GM18508 (cell line): ENCODE results near the gene SLC1A1.
"Not testable (repeated sequence)": the region's sequence is repeated elsewhere in the genome, so short reads cannot be mapped to it uniquely, and the experiment has no call there.

Source experiments
- ATAC-seq: cut with Tn5 transposase; IDR thresholded peaks from one replicate; pipeline ENCODE4 v1.9.1; 2021; ENCODE audit warnings: moderate number of reproducible peaks; ENCODE audit not compliant: insufficient read depth, unreplicated experiment

Gene SLC1A1

GRCh38 chr9:4538107-4538506 is 47.8 kb downstream of the SLC1A1 start:
- no peak for ATAC-seq

GRCh38 chr9:4538621-4539020 is 48.4 kb downstream of the SLC1A1 start:
- no peak for ATAC-seq

GRCh38 chr9:4540425-4540824 is 50.2 kb downstream of the SLC1A1 start:
- no peak for ATAC-seq

- ATAC-seq = no peak
These were observed 51.0 kb downstream of the SLC1A1 start for GRCh38 chr9:4541281-4541680.

- ATAC-seq = no peak
These were observed 51.6 kb downstream of the SLC1A1 start for GRCh38 chr9:4541856-4542255.

GRCh38 chr9:4544714-4545113 is 54.4 kb downstream of the SLC1A1 start:
- not testable (repeated sequence) for ATAC-seq

GRCh38 chr9:4547016-4547415 is 56.7 kb downstream of the SLC1A1 start:
- ATAC-seq = no peak

GRCh38 chr9:4548811-4549725 is 58.8 kb downstream of the SLC1A1 start:
- no peak for ATAC-seq

- ATAC-seq = no peak
These were observed 59.6 kb downstream of the SLC1A1 start for GRCh38 chr9:4549751-4550295.

- no peak for ATAC-seq
These were observed 60.7 kb downstream of the SLC1A1 start for GRCh38 chr9:4550777-4551484.

GRCh38 chr9:4553951-4554381 is 63.7 kb downstream of the SLC1A1 start:
- ATAC-seq = no peak

GRCh38 chr9:4555236-4555635 is 65.0 kb downstream of the SLC1A1 start:
- no peak for ATAC-seq

GRCh38 chr9:4558371-4558998 is 68.2 kb downstream of the SLC1A1 start:
- no peak for ATAC-seq

GRCh38 chr9:4559261-4560182 is 69.3 kb downstream of the SLC1A1 start:
- ATAC-seq = peak; percentile 44

GRCh38 chr9:4563105-4563504 is 72.8 kb downstream of the SLC1A1 start:
- no peak for ATAC-seq

GRCh38 chr9:4566806-4567205 is 76.5 kb downstream of the SLC1A1 start:
- ATAC-seq = no peak

GRCh38 chr9:4567601-4568000 is 77.3 kb downstream of the SLC1A1 start:
- ATAC-seq = no peak

GRCh38 chr9:4569101-4569500 is 78.8 kb downstream of the SLC1A1 start:
- no peak for ATAC-seq

- ATAC-seq = no peak
These were observed 82.0 kb downstream of the SLC1A1 start for GRCh38 chr9:4572184-4572826.
